ENCODE results near the gene ATF6.
"Not testable (repeated sequence)": the region's sequence is repeated elsewhere in the genome, so short reads cannot be mapped to it uniquely, and the experiment has no call there.

Gene ATF6

DNA sequence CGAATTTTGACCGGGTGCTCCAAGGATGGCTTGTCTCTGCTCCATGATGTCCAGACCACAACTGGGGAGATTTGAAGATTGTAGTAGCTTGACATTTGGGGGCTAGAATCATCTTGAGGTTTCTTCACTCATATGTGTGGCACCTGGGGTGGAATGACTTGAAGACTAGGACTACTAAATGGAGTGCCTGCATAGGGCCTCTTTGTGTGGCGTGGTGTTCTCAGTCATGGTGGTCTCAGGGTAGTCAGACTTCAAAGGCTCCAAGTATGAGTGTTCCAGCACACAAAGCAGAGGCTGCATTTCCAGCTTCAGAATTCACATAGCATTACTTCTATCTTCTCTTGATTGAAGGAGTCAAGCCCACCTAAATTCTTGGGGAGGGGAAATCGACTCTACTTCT is 16.8 kb downstream of the ATF6 start:
- Histone ChIP-seq H3K36me3 (ENCODE audit: insufficient read depth, low read length) (no peaks in the 10 kb centered on the region), H3K9ac (ENCODE audit: low read depth, low read length) (no peak overlapping the region), H3K9me3 (ENCODE audit: control insufficient read depth, insufficient read depth, low read length) (no peaks in the 10 kb centered on the region), H3K4me1 (ENCODE audit: insufficient read depth, low read length) (no peaks in the 10 kb centered on the region)

DNA sequence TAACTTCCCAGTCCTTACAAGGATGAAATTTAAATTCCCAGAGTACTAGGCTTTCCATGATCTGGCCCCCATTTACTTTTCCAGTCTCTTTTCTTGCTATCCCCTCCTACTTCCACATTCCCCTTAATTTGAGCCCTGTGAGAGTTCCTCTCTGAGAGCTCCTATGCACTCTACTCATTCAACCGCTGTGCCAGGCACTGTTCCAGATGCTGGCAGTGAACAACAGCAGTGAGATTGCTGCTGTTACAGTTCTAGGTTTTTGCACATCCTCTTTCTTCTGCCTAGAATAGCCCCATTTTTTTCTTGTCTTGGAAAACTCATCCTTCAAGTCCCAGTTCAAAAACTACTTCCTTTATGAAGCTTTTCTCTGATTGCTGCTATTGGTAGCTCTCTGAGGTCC is 18.8 kb downstream of the ATF6 start:
- Histone ChIP-seq H3K36me3 (ENCODE audit: insufficient read depth, low read length) (no peaks in the 10 kb centered on the region), H3K9me3 (ENCODE audit: control insufficient read depth, insufficient read depth, low read length) (no peaks in the 10 kb centered on the region), H3K4me1 (ENCODE audit: insufficient read depth, low read length) (no peaks in the 10 kb centered on the region), H3K9ac (ENCODE audit: low read depth, low read length) (no peak overlapping the region)

DNA sequence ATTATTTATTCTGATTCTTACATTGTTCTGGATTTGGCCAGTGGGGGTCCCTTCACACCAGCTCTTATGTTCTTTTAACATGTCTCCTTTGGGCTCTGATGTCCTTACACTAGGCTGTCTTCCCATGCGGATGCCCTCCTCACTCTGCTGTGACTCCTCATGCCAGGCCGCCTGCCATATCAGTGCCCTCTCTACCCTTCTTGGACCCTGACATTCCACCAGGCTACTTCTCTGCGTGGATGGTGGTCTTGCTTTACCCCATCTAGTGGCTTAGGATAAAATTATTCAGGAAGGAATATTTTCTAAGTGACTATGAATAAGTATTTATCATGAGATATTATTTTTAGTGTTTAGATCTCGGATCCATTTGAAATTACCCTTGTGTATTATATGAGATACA is 21.2 kb downstream of the ATF6 start:
- Histone ChIP-seq H3K9ac (ENCODE audit: low read depth, low read length) (no peak overlapping the region), H3K36me3 (ENCODE audit: insufficient read depth, low read length) (peaks cover 2% of the 10 kb centered on the region; the same call in 1 of the 2 replicates), H3K9me3 (ENCODE audit: control insufficient read depth, insufficient read depth, low read length) (no peaks in the 10 kb centered on the region), H3K4me1 (ENCODE audit: insufficient read depth, low read length) (no peaks in the 10 kb centered on the region)

DNA sequence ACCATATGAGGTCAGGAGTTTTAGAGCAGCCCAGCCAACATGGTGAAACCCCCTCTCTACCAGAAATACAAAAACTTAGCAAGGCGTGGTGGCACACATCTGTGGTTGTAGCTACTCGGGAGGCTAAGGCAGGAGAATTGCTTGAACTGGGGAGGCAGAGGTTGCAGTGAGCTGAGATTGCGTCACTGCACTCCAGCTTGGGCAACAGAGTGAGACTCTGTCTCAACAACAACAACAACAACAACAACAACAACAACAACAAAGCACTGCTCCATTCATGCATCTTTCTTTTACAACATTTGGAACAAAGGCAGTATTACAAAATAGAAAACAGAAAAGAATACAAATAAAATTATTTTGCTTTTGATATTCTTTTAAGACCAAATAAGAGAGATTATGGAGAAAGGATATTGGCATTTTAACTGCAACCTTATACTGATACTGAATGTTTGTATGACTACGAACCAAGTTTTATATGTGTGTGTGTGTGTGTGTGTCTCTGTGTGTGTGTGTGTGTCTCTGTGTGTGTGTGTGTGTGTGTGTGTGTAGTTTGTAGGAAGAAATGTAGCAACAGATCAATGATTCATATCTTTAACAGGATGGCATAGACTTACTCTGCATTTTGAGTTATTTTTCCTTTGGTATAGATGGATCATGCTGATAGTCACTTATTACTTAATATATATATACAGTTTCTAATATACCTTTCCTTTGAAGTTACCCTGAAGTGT is 24.6 kb downstream of the ATF6 start:
- Histone ChIP-seq H3K36me3 (ENCODE audit: insufficient read depth, low read length) (peaks cover 3% of the 10 kb centered on the region; the same call in 1 of the 2 replicates), H3K9ac (ENCODE audit: low read depth, low read length) (no peak overlapping the region), H3K9me3 (ENCODE audit: control insufficient read depth, insufficient read depth, low read length) (no peaks in the 10 kb centered on the region), H3K4me1 (ENCODE audit: insufficient read depth, low read length) (no peaks in the 10 kb centered on the region)

DNA sequence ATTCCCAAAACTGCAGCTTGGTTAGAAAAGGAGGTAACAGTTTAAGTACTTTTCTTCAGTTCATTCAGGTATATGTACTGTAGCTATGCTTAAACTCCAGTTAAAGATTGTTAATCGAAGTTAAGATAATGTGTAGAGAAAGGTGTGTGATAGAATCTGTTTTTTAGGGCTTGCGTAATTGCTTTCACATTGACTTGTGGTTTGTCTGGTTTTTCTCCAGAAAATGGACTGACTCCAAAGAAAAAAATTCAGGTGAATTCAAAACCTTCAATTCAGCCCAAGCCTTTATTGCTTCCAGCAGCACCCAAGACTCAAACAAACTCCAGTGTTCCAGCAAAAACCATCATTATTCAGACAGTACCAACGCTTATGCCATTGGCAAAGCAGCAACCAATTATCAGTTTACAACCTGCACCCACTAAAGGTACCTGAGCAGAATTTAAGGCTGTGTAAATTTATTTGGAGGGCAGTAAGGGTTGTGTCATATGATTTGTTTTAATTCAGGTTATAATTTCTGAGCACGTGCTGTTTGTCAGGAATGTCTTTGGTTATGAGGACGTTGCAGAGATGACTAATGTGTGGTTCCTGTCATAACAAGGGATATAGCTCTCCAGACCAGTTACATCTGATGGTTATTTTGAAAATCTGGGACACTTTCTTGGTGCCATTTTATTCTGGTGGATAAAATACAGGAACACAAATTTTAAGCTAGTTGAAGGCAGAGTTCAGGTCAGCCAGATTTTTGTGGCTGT is 26.0 kb downstream of the ATF6 start:
- no peak overlapping the region for H3K9ac ChIP-seq (ENCODE audit: low read depth, low read length)
- H3K9me3 ChIP-seq (ENCODE audit: control insufficient read depth, insufficient read depth, low read length), result no peaks in the 10 kb centered on the region
- H3K4me1 ChIP-seq (ENCODE audit: insufficient read depth, low read length), result no peaks in the 10 kb centered on the region
- H3K36me3 ChIP-seq (ENCODE audit: insufficient read depth, low read length), result peaks cover 4% of the 10 kb centered on the region

DNA sequence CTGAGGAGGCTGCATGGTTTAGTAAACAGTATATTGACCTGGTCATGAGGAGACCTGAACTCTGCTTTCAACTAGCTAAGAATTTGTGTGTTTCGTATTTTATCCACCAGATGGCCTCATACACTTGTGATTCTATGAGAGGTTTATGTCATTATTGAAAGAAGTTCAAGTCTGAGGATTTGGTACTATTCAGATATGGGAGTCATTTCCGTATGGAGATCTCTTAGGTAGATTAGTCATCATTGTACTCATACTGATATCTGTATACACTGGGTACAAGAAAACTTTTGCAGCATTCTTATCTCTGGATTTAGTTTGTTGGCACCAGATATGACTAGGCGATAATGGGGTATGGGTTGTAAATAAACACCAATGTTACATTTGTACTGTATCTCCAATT is 26.6 kb downstream of the ATF6 start:
- Histone ChIP-seq H3K9me3 (ENCODE audit: control insufficient read depth, insufficient read depth, low read length) (no peaks in the 10 kb centered on the region), H3K36me3 (ENCODE audit: insufficient read depth, low read length) (peaks cover 5% of the 10 kb centered on the region), H3K4me1 (ENCODE audit: insufficient read depth, low read length) (no peaks in the 10 kb centered on the region), H3K9ac (ENCODE audit: low read depth, low read length) (no peak overlapping the region)

DNA sequence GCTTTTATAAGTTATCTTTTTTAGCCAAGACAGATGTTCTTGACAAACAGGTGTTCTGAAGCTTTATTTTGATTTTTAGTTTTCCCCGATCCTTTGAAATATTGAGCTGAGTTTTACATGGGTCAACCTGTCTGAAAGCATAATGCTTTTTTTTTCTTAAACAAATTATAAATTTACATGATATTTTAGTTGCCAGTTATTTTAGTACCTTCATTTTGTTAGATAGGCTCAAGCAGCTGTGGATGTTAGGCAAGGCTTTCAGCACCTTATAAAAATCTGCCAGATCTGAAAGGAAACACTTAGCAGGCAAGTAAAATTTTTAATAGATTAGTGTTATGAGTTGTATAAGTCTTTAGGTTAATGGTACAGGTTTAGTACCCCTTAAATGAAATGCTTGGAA is 33.7 kb downstream of the ATF6 start:
- H3K9ac ChIP-seq (ENCODE audit: low read depth, low read length), result no peak overlapping the region
- H3K9me3 ChIP-seq (ENCODE audit: control insufficient read depth, insufficient read depth, low read length), result no peaks in the 10 kb centered on the region
- H3K4me1 ChIP-seq (ENCODE audit: insufficient read depth, low read length), result no peaks in the 10 kb centered on the region
- peaks cover 3% of the 10 kb centered on the region; the same call in 1 of the 2 replicates for H3K36me3 ChIP-seq (ENCODE audit: insufficient read depth, low read length)

DNA sequence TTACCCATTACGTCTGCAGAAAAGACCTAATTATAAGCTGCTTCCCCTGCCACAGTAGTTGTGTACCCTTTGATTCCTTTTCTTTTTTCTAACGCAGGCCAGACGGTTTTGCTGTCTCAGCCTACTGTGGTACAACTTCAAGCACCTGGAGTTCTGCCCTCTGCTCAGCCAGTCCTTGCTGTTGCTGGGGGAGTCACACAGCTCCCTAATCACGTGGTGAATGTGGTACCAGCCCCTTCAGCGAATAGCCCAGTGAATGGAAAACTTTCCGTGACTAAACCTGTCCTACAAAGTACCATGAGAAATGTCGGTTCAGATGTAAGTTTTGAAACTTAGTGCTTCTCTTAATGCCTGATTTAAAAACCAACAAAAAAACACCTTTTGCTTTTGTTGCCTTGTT is 35.8 kb downstream of the ATF6 start:
- Histone ChIP-seq H3K9ac (ENCODE audit: low read depth, low read length) (no peak overlapping the region), H3K4me1 (ENCODE audit: insufficient read depth, low read length) (no peaks in the 10 kb centered on the region), H3K36me3 (ENCODE audit: insufficient read depth, low read length) (peaks cover 3% of the 10 kb centered on the region; the same call in 1 of the 2 replicates), H3K9me3 (ENCODE audit: control insufficient read depth, insufficient read depth, low read length) (no peaks in the 10 kb centered on the region)

DNA sequence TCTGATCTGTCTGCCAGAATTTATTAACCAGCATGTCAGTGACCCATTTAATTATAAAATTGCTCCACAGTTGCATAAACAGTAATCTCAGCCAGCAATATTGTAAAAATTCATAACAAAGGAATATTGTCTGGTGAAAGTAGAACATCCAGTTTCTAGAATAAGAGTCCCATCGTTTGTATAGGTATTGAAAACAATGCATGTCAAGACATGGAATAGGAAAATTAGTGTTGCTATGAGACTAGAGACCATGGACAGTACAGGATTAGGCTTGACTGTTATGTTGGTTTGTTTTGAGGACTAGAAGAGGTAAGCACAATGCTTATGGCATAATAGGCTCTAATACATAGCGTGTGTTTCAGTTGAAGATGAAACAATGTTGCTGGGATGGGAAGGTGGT is 37.1 kb downstream of the ATF6 start:
- H3K36me3 ChIP-seq (ENCODE audit: insufficient read depth, low read length), result no peaks in the 10 kb centered on the region
- H3K9me3 ChIP-seq (ENCODE audit: control insufficient read depth, insufficient read depth, low read length), result no peaks in the 10 kb centered on the region

DNA sequence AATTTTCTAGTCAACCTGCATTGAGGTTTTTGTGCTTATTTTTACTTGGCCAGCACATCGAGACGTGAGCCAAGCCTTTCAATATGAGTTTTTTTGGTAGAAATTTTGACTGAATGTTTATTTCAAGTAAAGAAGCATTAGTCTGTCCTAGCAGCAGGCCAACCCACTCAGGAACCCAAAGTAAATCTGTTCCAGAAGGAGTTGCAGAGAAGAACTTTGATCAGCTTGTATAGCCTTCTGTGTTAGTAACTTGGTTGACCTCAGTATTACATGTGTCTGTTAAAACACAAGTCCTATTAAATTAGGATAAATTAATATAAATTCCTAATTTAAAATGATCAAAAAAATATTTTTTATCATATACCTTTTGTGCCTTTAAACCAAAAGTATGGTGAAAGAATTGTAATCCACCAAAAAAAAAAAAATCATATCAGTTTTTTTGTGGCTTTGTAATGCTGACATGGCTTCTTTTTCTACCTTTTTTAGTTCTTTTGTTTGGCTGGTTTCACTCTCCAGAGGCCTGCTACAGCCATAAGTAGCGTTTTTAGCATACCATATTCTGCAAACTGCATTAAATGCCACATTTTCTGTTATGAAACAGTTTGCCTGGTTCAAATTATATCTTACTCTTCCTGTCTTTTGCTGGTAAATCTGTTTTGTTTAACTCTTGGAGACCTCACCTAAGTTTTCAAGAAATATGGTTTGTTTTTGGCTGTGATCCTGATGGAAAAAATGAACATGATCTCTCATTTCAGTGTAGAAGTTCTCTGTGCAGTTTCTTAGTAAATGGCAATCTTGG is 39.5 kb downstream of the ATF6 start:
- Histone ChIP-seq H3K9me3 (ENCODE audit: control insufficient read depth, insufficient read depth, low read length) (no peaks in the 10 kb centered on the region), H3K9ac (ENCODE audit: low read depth, low read length) (no peak overlapping the region), H3K36me3 (ENCODE audit: insufficient read depth, low read length) (no peaks in the 10 kb centered on the region), H3K4me1 (ENCODE audit: insufficient read depth, low read length) (no peaks in the 10 kb centered on the region)

More for the DNA sequence above, 37.1 kb downstream of the ATF6 start:
- Histone ChIP-seq H3K9ac (ENCODE audit: low read depth, low read length) (no peak overlapping the region), H3K4me1 (ENCODE audit: insufficient read depth, low read length) (no peaks in the 10 kb centered on the region)

DNA sequence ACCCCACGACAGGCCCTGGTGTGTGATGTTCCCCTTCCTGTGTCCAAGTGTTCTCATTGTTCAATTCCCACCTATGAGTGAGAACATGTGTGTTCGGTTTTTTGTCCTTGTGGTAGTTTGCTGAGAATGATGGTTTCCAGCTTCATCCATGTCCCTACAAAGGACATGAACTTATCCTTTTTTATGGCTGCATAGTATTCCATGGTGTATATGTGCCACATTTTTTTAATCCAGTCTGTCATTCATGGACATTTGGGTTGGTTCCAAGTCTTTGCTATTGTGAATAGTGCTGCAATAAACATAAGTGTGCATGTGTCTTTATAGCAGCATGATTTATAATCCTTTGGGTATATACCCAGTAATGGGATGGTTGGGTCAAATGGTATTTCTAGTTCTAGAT is 43.1 kb downstream of the ATF6 start:
- H3K9ac ChIP-seq (ENCODE audit: low read depth, low read length); H3K9me3 ChIP-seq (ENCODE audit: control insufficient read depth, insufficient read depth, low read length); H3K36me3 ChIP-seq (ENCODE audit: insufficient read depth, low read length); H3K4me1 ChIP-seq (ENCODE audit: insufficient read depth, low read length): not testable (repeated sequence)

DNA sequence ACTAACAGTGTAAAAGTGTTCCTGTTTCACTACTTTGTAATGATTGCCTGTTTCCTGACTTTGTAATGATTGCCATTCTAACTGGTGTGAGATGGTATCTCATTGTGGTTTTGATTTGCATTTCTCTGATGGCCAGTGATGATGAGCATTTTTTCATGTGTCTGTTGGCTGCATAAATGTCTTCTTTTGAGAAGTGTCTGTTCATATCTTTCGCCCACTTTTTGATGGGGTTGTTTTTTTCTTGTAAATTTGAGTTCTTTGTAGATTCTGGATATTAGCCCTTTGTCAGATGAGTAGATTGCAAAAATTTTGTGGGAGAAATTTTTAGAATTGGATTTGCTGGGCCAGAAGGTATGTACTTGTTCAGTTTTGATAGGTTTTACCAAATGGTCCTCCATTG is 43.5 kb downstream of the ATF6 start:
- not testable (repeated sequence) for H3K9ac ChIP-seq (ENCODE audit: low read depth, low read length); H3K36me3 ChIP-seq (ENCODE audit: insufficient read depth, low read length); H3K9me3 ChIP-seq (ENCODE audit: control insufficient read depth, insufficient read depth, low read length); H3K4me1 ChIP-seq (ENCODE audit: insufficient read depth, low read length)

DNA sequence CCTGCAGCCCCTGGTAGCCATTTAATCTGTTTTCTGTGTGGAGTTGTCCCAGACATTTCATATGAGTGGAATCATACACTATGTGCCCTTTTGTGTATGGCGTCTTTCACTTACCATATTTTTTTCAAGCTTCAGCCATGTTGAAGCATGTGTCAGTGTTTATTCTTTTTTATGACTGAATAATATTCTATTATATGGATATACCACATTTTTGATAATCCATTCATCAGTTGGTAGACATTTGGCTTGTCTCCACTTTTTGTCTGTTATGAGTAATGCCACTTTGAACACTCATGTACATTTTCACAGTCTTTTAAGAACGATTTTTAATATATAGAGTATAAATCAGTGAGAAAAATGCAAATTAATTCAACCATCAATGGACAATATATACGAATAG is 44.7 kb downstream of the ATF6 start:
- Histone ChIP-seq H3K4me1 (ENCODE audit: insufficient read depth, low read length) (no peaks in the 10 kb centered on the region), H3K9me3 (ENCODE audit: control insufficient read depth, insufficient read depth, low read length) (no peaks in the 10 kb centered on the region), H3K36me3 (ENCODE audit: insufficient read depth, low read length) (no peaks in the 10 kb centered on the region), H3K9ac (ENCODE audit: low read depth, low read length) (no peak overlapping the region)

DNA sequence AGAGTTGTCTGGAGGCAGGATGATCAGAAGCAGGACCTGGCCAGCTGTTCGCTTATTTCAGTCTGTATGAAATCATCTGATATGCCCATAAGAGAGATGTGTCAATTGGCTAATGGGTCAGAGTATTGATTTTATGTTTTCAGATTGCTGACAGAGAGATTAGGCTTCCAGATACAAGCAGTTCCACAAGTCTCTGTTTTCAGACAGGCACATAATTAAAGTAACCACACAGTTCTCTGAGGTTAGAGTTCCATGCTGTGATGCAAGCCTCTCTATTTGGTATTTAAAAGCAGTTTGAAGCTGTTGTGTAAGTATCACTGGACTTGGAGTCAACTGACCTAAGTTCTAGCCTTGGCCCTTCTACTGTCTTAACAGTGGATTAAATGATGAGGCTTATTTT is 50.1 kb downstream of the ATF6 start:
- H3K9me3 ChIP-seq (ENCODE audit: control insufficient read depth, insufficient read depth, low read length), result no peaks in the 10 kb centered on the region
- H3K9ac ChIP-seq (ENCODE audit: low read depth, low read length), result no peak overlapping the region
- H3K4me1 ChIP-seq (ENCODE audit: insufficient read depth, low read length), result no peaks in the 10 kb centered on the region
- H3K36me3 ChIP-seq (ENCODE audit: insufficient read depth, low read length), result no peaks in the 10 kb centered on the region
